WTC11 (cell line): ENCODE results near the gene IL10. TPM values are rescaled to one million over a fixed set of nuclear protein-coding genes. Genes with fewer than 3 reads are reported as not detected.

Source experiments
- ATAC-seq: fragments of 200-7000 bp; cut with Tn5 transposase; 2 replicates; pipeline ENCODE4 v1.10.0; 2021; ENCODE audit warnings: mild to moderate bottlenecking, moderate library complexity
- CTCF ChIA-PET: fragments of 300-600 bp; sonication (Branson Sonifier 250); formaldehyde crosslinking; loops from one replicate; lab custom pipeline; 2021; ENCODE audit warnings: antibody characterized with exemption; lab: Charles Lee
- POLR2A ChIA-PET: fragments of 350-600 bp; sonication (Branson Sonifier 250); formaldehyde crosslinking; loops from one replicate; lab custom pipeline; 2021; ENCODE audit warnings: antibody characterized with exemption; lab: Charles Lee
- DNase-seq: peaks from one replicate; pipeline ENCODE4 v3.0.0; 2021; ENCODE audit warnings: low spot score
- H3K27ac Mint-ChIP-seq: 2 replicates; pipeline ENCODE4 v1.8.0; 2021; ENCODE audit warnings: mixed read lengths
- H3K27me3 Mint-ChIP-seq: 2 replicates; pipeline ENCODE4 v1.8.0; 2021; ENCODE audit warnings: low read depth, mild to moderate bottlenecking, moderate library complexity, mixed read lengths
- H3K36me3 Mint-ChIP-seq: 2 replicates; pipeline ENCODE4 v1.8.0; 2021; ENCODE audit warnings: mixed read lengths
- H3K4me1 Mint-ChIP-seq: 2 replicates; pipeline ENCODE4 v1.8.0; 2022; ENCODE audit warnings: mixed read lengths
- H3K4me3 Mint-ChIP-seq: 2 replicates; pipeline ENCODE4 v1.8.0; 2021; ENCODE audit warnings: mild to moderate bottlenecking, moderate library complexity, mixed read lengths
- H3K9me3 Mint-ChIP-seq: 2 replicates; pipeline ENCODE4 v1.8.0; 2021; ENCODE audit warnings: mixed read lengths
- ATF2 ChIP-seq: sonication (generic); formaldehyde crosslinking; IDR thresholded peaks from 2 replicates; pipeline ENCODE4 v1.8.1; 2022; ENCODE audit warnings: low read depth, missing genetic modification reagents, borderline replicate concordance
- CDX4 ChIP-seq: fragments of 250-450 bp; sonication (Bioruptor Pico); IDR thresholded peaks from 2 replicates; pipeline ENCODE4 v1.9.0; 2021; ENCODE audit warnings: moderate library complexity, mild to moderate bottlenecking, inconsistent platforms, borderline replicate concordance
- ESRRA ChIP-seq: sonication (generic); formaldehyde crosslinking; IDR thresholded peaks from 2 replicates; pipeline ENCODE4 v1.8.1; 2022; ENCODE audit warnings: mild to moderate bottlenecking, missing genetic modification reagents, borderline replicate concordance
- FOXJ3 ChIP-seq: sonication (generic); formaldehyde crosslinking; IDR thresholded peaks from 2 replicates; pipeline ENCODE4 v1.9.0; 2021; ENCODE audit warnings: missing genetic modification reagents, mild to moderate bottlenecking, borderline replicate concordance
- MXD4 ChIP-seq: fragments of 250-450 bp; sonication (Bioruptor Pico); IDR thresholded peaks from 2 replicates; pipeline ENCODE4 v1.8.0; 2021; ENCODE audit warnings: mild to moderate bottlenecking, moderate library complexity, borderline replicate concordance
- MYBL2 ChIP-seq: sonication (generic); formaldehyde crosslinking; IDR thresholded peaks from 2 replicates; pipeline ENCODE4 v1.8.1; 2023; ENCODE audit warnings: mild to moderate bottlenecking, moderate library complexity, missing genetic modification reagents
- NFATC4 ChIP-seq: fragments of 250-450 bp; sonication (Bioruptor Pico); IDR thresholded peaks from 2 replicates; pipeline ENCODE4 v1.9.0; 2021; ENCODE audit warnings: mild to moderate bottlenecking
- PRRX2 ChIP-seq: fragments of 250-450 bp; sonication (Bioruptor Pico); IDR thresholded peaks from 2 replicates; pipeline ENCODE4 v1.8.0; 2021; ENCODE audit warnings: mild to moderate bottlenecking
- SMAD3 ChIP-seq: sonication (generic); formaldehyde crosslinking; IDR thresholded peaks from 2 replicates; pipeline ENCODE4 v1.8.0; 2022; ENCODE audit warnings: missing genetic modification reagents, mild to moderate bottlenecking, borderline replicate concordance
- SP1 ChIP-seq: sonication (generic); formaldehyde crosslinking; conservative IDR thresholded peaks from 2 replicates; pipeline ENCODE4 v1.8.1; 2022; ENCODE audit warnings: missing genetic modification reagents
- TCF7 ChIP-seq: sonication (generic); formaldehyde crosslinking; IDR thresholded peaks from 2 replicates; pipeline ENCODE4 v1.8.0; 2022; ENCODE audit warnings: mild to moderate bottlenecking, low read depth, missing genetic modification reagents, moderate library complexity
- ZBTB43 ChIP-seq: sonication (generic); formaldehyde crosslinking; IDR thresholded peaks from 2 replicates; pipeline ENCODE4 v1.8.1; 2023; ENCODE audit warnings: mild to moderate bottlenecking, missing genetic modification reagents
- total RNA-seq: library from RNA; stranded (reverse); gene quantifications from 3 replicates; pipeline ENCODE4 v1.2.3, GENCODE V29; 2021
- TF ChIP-seq, protein P1 (sequence below): fragments of 200-600 bp; IDR thresholded peaks from 2 replicates; pipeline ENCODE4 v1.8.0; 2022; ENCODE audit warnings: antibody characterized with exemption
- TF ChIP-seq, protein P2 (sequence below): fragments of 250-450 bp; sonication (Bioruptor Pico); IDR thresholded peaks from 2 replicates; pipeline ENCODE4 v1.9.0; 2021; ENCODE audit warnings: mild to moderate bottlenecking
- TF ChIP-seq, protein P3 (sequence below): sonication (generic); formaldehyde crosslinking; IDR thresholded peaks from 2 replicates; pipeline ENCODE4 v1.8.1; 2022; ENCODE audit warnings: mild to moderate bottlenecking, moderate library complexity, missing genetic modification reagents
- TF ChIP-seq, protein P4 (sequence below): sonication (generic); formaldehyde crosslinking; IDR thresholded peaks from 2 replicates; pipeline ENCODE4 v1.8.0; 2022; ENCODE audit warnings: missing genetic modification reagents
- TF ChIP-seq, protein P5 (sequence below): fragments of 250-450 bp; sonication (Bioruptor Pico); IDR thresholded peaks from 2 replicates; pipeline ENCODE4 v2.1.2; 2022; ENCODE audit warnings: mild to moderate bottlenecking, moderate library complexity
- TF ChIP-seq, protein P6 (sequence below): sonication (generic); formaldehyde crosslinking; IDR thresholded peaks from 2 replicates; pipeline ENCODE4 v1.8.0; 2022; ENCODE audit warnings: mild to moderate bottlenecking, missing genetic modification reagents
- TF ChIP-seq, protein P7 (sequence below): sonication (generic); formaldehyde crosslinking; IDR thresholded peaks from 2 replicates; pipeline ENCODE4 v1.8.1; 2023; ENCODE audit warnings: mild to moderate bottlenecking, missing genetic modification reagents, moderate library complexity

The IL10 gene
- total RNA-seq, 1 experiment from 2014 or later = not detected

DNA sequence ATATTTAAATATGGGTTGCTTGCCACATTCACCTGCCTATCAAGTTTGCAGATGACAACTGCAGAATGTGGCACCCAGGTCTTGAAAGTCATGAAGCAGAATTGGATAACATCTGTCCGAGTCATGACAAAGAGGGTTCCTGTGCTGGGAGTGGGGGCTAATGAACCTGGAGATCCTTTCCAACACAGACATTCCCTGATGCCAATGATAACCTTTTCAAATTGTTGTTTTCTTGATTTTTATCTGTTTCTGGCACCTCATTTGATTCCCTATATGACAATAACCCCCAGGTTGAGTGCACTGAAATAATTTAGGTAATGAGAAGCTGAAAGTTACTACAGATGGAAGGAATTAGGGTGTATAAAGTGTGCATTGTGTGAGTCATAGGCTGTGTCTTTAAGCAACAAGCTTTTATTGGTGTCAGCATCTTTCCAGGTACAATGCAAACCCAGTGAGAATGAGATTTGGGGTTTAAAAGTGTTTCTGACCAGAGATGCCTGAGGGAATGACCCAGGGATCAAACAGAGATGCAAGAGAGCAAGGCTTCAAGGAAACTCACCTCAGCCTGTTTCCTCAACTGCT is 32.0 kb upstream of the IL10 start:
- CTCF ChIA-PET = interaction anchor here (0.7 to 1.2 kb wide), 2 partner anchors 64 to 69 kb away, joined by 3 read pairs; no protein-coding TSS in a partner anchor
- DNase-seq (no peak), ATAC-seq (no peak)
- Mint-ChIP-seq H3K9me3 (no peaks in the 10 kb centered on the region), H3K36me3 (no peaks in the 10 kb centered on the region), H3K4me3 (no peak overlapping the region), H3K27me3 (peaks cover 2% of the 10 kb centered on the region; the same call in 1 of the 2 replicates), H3K27ac (no peak overlapping the region), H3K4me1 (no peaks in the 10 kb centered on the region)
- TF ChIP-seq ATF2 (CRISPR knock-in tag) (no peak), TCF7 (CRISPR knock-in tag) (no peak), FOXJ3 (no peak), SMAD3 (CRISPR knock-in tag) (no peak), ZBTB43 (CRISPR knock-in tag) (no peak), ESRRA (CRISPR knock-in tag) (no peak), SP1 (CRISPR knock-in tag) (no peak), MYBL2 (CRISPR knock-in tag) (no peak), PRRX2 (CRISPR knock-in tag) (no peak), NFATC4 (CRISPR knock-in tag) (no peak), MXD4 (no peak), CDX4 (CRISPR knock-in tag) (no peak)
- TF ChIP-seq, protein P1, sequence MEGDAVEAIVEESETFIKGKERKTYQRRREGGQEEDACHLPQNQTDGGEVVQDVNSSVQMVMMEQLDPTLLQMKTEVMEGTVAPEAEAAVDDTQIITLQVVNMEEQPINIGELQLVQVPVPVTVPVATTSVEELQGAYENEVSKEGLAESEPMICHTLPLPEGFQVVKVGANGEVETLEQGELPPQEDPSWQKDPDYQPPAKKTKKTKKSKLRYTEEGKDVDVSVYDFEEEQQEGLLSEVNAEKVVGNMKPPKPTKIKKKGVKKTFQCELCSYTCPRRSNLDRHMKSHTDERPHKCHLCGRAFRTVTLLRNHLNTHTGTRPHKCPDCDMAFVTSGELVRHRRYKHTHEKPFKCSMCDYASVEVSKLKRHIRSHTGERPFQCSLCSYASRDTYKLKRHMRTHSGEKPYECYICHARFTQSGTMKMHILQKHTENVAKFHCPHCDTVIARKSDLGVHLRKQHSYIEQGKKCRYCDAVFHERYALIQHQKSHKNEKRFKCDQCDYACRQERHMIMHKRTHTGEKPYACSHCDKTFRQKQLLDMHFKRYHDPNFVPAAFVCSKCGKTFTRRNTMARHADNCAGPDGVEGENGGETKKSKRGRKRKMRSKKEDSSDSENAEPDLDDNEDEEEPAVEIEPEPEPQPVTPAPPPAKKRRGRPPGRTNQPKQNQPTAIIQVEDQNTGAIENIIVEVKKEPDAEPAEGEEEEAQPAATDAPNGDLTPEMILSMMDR = no peak
- TF ChIP-seq, protein P2, sequence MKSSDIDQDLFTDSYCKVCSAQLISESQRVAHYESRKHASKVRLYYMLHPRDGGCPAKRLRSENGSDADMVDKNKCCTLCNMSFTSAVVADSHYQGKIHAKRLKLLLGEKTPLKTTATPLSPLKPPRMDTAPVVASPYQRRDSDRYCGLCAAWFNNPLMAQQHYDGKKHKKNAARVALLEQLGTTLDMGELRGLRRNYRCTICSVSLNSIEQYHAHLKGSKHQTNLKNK (CRISPR knock-in tag) = no peak
- TF ChIP-seq, protein P3, sequence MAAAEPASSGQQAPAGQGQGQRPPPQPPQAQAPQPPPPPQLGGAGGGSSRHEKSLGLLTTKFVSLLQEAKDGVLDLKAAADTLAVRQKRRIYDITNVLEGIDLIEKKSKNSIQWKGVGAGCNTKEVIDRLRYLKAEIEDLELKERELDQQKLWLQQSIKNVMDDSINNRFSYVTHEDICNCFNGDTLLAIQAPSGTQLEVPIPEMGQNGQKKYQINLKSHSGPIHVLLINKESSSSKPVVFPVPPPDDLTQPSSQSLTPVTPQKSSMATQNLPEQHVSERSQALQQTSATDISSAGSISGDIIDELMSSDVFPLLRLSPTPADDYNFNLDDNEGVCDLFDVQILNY = no peak
- TF ChIP-seq, protein P4, sequence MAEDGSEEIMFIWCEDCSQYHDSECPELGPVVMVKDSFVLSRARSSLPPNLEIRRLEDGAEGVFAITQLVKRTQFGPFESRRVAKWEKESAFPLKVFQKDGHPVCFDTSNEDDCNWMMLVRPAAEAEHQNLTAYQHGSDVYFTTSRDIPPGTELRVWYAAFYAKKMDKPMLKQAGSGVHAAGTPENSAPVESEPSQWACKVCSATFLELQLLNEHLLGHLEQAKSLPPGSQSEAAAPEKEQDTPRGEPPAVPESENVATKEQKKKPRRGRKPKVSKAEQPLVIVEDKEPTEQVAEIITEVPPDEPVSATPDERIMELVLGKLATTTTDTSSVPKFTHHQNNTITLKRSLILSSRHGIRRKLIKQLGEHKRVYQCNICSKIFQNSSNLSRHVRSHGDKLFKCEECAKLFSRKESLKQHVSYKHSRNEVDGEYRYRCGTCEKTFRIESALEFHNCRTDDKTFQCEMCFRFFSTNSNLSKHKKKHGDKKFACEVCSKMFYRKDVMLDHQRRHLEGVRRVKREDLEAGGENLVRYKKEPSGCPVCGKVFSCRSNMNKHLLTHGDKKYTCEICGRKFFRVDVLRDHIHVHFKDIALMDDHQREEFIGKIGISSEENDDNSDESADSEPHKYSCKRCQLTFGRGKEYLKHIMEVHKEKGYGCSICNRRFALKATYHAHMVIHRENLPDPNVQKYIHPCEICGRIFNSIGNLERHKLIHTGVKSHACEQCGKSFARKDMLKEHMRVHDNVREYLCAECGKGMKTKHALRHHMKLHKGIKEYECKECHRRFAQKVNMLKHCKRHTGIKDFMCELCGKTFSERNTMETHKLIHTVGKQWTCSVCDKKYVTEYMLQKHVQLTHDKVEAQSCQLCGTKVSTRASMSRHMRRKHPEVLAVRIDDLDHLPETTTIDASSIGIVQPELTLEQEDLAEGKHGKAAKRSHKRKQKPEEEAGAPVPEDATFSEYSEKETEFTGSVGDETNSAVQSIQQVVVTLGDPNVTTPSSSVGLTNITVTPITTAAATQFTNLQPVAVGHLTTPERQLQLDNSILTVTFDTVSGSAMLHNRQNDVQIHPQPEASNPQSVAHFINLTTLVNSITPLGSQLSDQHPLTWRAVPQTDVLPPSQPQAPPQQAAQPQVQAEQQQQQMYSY (CRISPR knock-in tag) = no peak
- TF ChIP-seq, protein P5, sequence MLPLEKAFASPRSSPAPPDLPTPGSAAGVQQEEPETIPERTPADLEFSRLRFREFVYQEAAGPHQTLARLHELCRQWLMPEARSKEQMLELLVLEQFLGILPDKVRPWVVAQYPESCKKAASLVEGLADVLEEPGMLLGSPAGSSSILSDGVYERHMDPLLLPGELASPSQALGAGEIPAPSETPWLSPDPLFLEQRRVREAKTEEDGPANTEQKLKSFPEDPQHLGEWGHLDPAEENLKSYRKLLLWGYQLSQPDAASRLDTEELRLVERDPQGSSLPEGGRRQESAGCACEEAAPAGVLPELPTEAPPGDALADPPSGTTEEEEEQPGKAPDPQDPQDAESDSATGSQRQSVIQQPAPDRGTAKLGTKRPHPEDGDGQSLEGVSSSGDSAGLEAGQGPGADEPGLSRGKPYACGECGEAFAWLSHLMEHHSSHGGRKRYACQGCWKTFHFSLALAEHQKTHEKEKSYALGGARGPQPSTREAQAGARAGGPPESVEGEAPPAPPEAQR = no peak
- TF ChIP-seq, protein P6, sequence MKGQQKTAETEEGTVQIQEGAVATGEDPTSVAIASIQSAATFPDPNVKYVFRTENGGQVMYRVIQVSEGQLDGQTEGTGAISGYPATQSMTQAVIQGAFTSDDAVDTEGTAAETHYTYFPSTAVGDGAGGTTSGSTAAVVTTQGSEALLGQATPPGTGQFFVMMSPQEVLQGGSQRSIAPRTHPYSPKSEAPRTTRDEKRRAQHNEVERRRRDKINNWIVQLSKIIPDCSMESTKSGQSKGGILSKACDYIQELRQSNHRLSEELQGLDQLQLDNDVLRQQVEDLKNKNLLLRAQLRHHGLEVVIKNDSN (CRISPR knock-in tag) = no peak
- TF ChIP-seq, protein P7, sequence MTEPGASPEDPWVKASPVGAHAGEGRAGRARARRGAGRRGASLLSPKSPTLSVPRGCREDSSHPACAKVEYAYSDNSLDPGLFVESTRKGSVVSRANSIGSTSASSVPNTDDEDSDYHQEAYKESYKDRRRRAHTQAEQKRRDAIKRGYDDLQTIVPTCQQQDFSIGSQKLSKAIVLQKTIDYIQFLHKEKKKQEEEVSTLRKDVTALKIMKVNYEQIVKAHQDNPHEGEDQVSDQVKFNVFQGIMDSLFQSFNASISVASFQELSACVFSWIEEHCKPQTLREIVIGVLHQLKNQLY (CRISPR knock-in tag) = no peak
- POLR2A ChIA-PET = no interaction called here
